Activated naive CD4-positive, alpha-beta T cell treated with anti-CD3 and anti-CD28 coated beads, Interleukin-2, amount 10 ng/mL, durations not matched to agents 7 days and 5 days (primary cell): Measurements from ENCODE around the gene CREB3.

Experiments used
- CTCF ChIA-PET: fragments of 350-600 bp; sonication (Branson Sonifier 250); formaldehyde crosslinking; loops from one replicate; lab custom pipeline; 2021; ENCODE audit warnings: antibody characterized with exemption; lab: Charles Lee
- DNase-seq: peaks from one replicate; pipeline ENCODE4 v3.0.0-alpha.2; 2020
- H3K27ac Mint-ChIP-seq: one replicate; pipeline ENCODE4 v1.8.0; 2021; ENCODE audit warnings: mild to moderate bottlenecking, moderate library complexity, mixed read lengths
- H3K27me3 Mint-ChIP-seq: one replicate; pipeline ENCODE4 v1.8.0; 2021; ENCODE audit warnings: mild to moderate bottlenecking, mixed read lengths
- H3K36me3 Mint-ChIP-seq: one replicate; pipeline ENCODE4 v1.8.0; 2021; ENCODE audit warnings: mixed read lengths
- H3K4me1 Mint-ChIP-seq: one replicate; pipeline ENCODE4 v1.8.0; 2021; ENCODE audit warnings: mixed read lengths
- H3K4me3 Mint-ChIP-seq: one replicate; pipeline ENCODE4 v1.8.0; 2021; ENCODE audit warnings: mild to moderate bottlenecking, moderate library complexity, mixed read lengths
- H3K9me3 Mint-ChIP-seq: one replicate; pipeline ENCODE4 v1.8.0; 2021; ENCODE audit warnings: mixed read lengths

The CREB3 gene, protein sequence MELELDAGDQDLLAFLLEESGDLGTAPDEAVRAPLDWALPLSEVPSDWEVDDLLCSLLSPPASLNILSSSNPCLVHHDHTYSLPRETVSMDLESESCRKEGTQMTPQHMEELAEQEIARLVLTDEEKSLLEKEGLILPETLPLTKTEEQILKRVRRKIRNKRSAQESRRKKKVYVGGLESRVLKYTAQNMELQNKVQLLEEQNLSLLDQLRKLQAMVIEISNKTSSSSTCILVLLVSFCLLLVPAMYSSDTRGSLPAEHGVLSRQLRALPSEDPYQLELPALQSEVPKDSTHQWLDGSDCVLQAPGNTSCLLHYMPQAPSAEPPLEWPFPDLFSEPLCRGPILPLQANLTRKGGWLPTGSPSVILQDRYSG

DNA sequence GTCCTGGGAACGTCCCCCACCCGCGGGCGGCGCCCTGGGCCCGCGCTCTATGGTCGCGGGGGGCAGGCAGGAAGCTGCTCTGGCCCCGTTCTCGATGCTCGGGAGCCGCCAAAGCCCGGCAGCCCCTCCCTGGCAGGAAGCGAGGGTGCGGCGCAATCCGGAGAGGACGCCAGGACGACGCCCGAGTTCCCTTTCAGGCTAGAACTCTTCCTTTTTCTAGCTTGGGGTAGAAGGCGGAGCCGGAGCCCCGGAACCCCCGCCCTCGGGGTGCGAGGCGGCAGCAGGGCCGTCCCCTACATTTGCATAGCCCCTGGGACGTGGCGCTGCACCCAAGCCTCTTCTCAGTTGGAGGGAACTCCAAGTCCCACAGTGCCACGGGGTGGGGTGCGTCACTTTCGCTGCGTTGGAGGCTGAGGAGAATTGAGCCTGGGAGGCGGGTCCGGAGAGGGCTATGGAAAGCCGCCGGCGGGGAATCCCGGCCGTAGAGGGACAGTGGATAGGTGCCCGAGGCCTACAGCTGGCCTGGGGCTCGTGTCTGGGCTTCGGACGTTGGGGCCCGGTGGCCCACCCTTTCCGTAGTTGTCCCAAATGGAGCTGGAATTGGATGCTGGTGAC, at the start of gene CREB3, which contains the start of gene TLN1:
Gene CREB3, plus strand, starts transcription at position 482 of the 615 bp plus-strand sequence. Its CDS starts 107 bp downstream, at position 589.
Gene TLN1, minus strand, starts transcription at position 11 of the 615 bp plus-strand sequence. CDS start 6,501 bp downstream, outside the sequence.
- Mint-ChIP-seq H3K4me1 (peaks cover 34% of the 10 kb centered on the region), H3K4me3 (no peak within 1 kb of the TSS)
- CTCF ChIA-PET: interaction anchor here (0.8 to 5.0 kb wide), 13 partner anchors 9 to 129 kb away, joined by 3 to 25 read pairs (median 9); partner anchors contain the start of genes ARHGEF39, CCDC107, GBA2 and MSMP

DNA sequence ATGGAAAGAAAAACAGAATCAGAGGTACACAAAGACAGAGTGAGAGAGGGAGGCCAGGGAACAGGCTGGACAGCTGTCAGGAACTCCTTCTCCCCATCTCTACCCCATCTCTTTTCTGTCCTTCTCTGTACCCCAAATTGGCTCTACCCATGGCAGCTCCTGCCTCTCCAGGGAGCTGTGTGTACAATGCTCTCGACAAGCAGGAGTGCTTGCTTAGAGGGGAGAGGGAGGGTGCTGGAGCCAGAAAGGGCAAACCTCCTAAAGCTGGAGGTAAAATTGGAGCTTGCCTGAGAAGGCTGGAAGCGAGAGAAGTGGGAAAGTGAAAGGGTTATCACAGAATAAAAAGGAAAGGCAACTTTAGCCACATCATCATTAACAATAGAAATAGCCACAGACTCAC, 49.1 kb upstream of the CREB3 start:
- Mint-ChIP-seq H3K27ac (no peak overlapping the region), H3K4me3 (no peak overlapping the region), H3K9me3 (no peaks in the 10 kb centered on the region), H3K27me3 (peaks cover 44% of the 10 kb centered on the region), H3K36me3 (no peaks in the 10 kb centered on the region), H3K4me1 (peaks cover 2% of the 10 kb centered on the region)
- DNase-seq: no peak
- CTCF ChIA-PET: interaction anchor here (0.8 to 4.9 kb wide), 4 partner anchors 8 to 72 kb away, joined by 3 to 49 read pairs (median 3); no protein-coding TSS in a partner anchor

More for the DNA sequence above, at the start of gene CREB3, which contains the start of gene TLN1:
- peaks cover 23% of the 10 kb centered on the region for H3K36me3 Mint-ChIP-seq
- peak within 1 kb of the TSS; percentile 92 for H3K27ac Mint-ChIP-seq
- no peaks in the 10 kb centered on the region for H3K9me3 Mint-ChIP-seq
- no peaks in the 10 kb centered on the region for H3K27me3 Mint-ChIP-seq
- peak; percentile 99 for DNase-seq

DNA sequence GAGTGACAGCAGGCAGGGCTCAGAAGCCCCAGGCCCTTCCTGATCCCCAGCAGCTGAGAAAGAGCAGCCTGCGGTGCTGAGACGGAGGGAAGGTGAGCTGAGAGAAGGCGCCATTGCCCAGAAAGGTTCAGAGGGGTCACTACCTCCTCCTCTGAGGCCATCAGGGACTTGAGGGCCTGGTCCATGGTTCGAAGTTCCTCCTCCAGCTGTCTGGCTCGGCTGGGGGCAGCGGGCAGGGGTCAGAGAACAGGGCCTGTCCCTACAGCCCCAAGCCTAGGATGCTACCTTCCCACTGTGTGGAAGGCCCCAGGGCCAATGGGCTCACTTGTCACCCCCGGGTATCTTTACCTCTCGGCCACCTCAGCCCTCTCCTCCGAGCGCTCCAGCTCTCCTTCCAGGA, 47.5 kb upstream of the CREB3 start:
- DNase-seq: no peak
- H3K9me3 Mint-ChIP-seq: no peaks in the 10 kb centered on the region
- H3K4me3 Mint-ChIP-seq: no peak overlapping the region
- no peaks in the 10 kb centered on the region for H3K36me3 Mint-ChIP-seq
- peaks cover 10% of the 10 kb centered on the region for H3K4me1 Mint-ChIP-seq
- H3K27me3 Mint-ChIP-seq: peaks cover 39% of the 10 kb centered on the region
- H3K27ac Mint-ChIP-seq: no peak overlapping the region
- CTCF ChIA-PET: interaction anchor here (0.9 to 4.9 kb wide), 3 partner anchors 12 to 72 kb away, joined by 3 to 49 read pairs (median 3); no protein-coding TSS in a partner anchor

DNA sequence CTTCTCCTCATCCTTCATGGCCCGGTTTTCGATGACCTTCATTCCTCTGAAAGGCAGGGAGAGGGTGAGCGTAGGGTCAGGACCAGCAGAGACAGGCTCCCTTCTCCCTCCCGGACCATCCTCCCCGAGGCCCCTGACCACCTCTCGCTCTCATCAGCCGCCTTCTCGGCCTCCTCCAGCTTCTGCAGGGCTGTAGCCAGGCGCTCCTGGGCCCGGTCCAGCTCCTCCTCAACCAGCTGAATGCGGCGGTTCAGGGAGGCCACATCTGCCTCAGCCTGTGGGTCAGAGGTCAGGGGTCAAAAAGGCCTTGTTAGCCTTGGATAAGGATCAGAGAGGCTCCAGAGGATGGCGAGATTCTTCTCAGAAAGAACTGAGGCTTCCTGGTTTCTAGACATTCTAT, 47.0 kb upstream of the CREB3 start:
- peaks cover 12% of the 10 kb centered on the region for H3K4me1 Mint-ChIP-seq
- H3K4me3 Mint-ChIP-seq: no peak overlapping the region
- DNase-seq: no peak
- CTCF ChIA-PET: interaction anchor here (4.9 kb wide), 1 partner anchor 11 kb away, joined by 49 read pairs; no protein-coding TSS in a partner anchor
- H3K27me3 Mint-ChIP-seq: peaks cover 33% of the 10 kb centered on the region
- H3K36me3 Mint-ChIP-seq: no peaks in the 10 kb centered on the region
- no peak overlapping the region for H3K27ac Mint-ChIP-seq
- no peaks in the 10 kb centered on the region for H3K9me3 Mint-ChIP-seq

DNA sequence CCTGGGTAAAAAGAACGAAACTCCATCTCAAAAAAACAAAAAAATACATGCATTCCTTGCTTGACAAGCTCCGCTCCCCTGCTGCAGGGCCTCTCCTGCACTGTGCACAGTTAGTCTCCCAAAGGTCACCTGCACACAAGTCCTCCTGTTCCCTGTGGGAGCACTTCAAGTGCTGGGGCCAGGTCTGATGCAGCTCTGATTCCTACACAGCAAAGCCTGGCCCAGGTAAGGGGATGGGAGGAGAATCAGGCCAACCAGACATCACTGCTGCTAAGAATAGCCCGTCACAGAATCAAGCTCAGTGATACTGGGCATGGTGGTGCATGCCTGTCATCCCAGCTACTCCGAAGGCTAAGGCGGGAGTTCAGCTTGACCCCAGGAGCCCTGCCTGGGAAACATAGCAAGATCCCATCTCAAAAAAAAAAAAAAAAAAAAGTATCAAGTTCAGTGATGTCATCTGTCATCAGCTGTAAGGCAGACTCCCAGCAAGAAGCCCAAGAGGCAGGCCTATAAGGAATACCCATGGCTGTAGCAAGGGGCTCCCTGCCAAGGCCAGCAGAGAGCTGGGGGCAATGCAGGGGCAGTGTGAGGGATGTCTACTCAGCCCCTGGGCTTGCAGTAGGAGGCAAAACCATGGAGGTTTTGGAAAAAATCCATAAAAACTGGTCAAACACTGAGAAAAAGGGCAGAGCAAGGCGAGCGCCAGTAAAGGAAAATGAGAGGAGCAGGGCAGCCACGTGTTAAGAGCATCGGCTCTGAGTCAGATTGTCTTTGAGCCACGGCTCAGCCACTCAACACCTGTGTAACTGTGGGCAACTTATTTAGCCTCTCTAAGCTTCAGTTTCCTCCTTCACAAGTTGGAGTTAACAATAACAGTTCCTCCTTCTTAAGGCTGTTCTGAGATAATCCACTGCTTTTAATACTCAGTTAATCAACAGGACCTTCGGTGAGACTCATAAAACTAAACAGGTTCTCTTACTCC, 46.0 kb upstream of the CREB3 start:
- Mint-ChIP-seq H3K27ac (no peak overlapping the region), H3K27me3 (peaks cover 37% of the 10 kb centered on the region), H3K4me1 (peaks cover 21% of the 10 kb centered on the region), H3K36me3 (no peaks in the 10 kb centered on the region), H3K9me3 (no peaks in the 10 kb centered on the region), H3K4me3 (no peak overlapping the region)
- DNase-seq: no peak
- CTCF ChIA-PET: interaction anchor here (0.7 to 4.9 kb wide), 3 partner anchors 10 to 1070 kb away, joined by 3 to 49 read pairs (median 16); no protein-coding TSS in a partner anchor

DNA sequence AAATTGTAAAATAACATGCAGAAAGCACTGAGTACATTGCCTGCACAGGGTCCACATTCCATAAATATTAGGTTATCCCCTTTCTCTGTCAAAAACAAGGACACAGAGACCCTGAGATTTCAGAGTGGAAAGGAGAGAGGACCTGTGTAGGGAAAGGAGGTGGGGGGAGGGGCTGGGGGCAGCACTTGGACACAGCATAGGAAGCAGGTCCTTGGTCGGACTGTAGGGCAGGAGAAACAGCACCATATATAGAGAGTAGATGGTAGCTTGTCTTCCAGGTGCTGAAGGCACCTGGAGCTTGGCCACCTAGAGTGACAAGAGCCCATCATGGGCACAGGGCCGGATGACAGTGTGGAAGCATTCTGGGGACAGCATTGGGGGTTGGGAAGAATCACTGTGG, 45.2 kb upstream of the CREB3 start:
- no peaks in the 10 kb centered on the region for H3K9me3 Mint-ChIP-seq
- DNase-seq: no peak
- CTCF ChIA-PET: interaction anchor here (1.3 to 2.2 kb wide), 4 partner anchors 9 to 71 kb away, joined by 4 to 16 read pairs (median 6); partner anchors contain the start of genes CCDC107 and RMRP
- H3K27me3 Mint-ChIP-seq: peaks cover 29% of the 10 kb centered on the region
- H3K36me3 Mint-ChIP-seq: no peaks in the 10 kb centered on the region
- H3K27ac Mint-ChIP-seq: no peak overlapping the region
- H3K4me3 Mint-ChIP-seq: no peak overlapping the region
- peaks cover 27% of the 10 kb centered on the region for H3K4me1 Mint-ChIP-seq

DNA sequence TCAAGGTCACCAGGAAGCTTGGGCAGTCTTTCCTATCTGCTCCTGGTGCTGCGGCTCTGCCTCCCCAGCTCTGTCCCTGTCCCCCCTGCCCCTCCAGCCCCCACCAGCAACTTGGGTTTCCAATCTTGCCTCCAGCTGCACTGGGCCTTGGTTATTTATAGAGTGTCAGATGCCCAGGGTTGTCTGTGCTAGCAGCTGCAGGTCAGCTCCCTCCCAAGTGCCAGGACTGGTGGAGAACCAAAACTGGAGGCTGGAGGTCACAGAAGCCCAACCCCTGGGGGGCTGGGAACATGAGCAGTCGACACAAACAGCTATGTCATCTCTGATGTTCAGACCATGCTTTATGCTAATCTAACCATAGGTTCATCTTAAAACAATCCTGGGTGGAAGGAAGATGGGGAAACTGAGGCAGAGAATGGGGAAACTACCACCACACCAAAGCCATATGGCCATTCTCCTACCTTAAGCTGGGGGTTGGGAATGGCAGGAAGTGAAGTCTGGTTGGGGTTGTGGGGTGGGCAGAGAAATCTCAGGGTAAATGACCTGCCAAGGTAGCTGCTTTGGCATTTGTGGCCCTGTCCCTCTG, 44.4 kb upstream of the CREB3 start:
- DNase-seq: no peak

DNA sequence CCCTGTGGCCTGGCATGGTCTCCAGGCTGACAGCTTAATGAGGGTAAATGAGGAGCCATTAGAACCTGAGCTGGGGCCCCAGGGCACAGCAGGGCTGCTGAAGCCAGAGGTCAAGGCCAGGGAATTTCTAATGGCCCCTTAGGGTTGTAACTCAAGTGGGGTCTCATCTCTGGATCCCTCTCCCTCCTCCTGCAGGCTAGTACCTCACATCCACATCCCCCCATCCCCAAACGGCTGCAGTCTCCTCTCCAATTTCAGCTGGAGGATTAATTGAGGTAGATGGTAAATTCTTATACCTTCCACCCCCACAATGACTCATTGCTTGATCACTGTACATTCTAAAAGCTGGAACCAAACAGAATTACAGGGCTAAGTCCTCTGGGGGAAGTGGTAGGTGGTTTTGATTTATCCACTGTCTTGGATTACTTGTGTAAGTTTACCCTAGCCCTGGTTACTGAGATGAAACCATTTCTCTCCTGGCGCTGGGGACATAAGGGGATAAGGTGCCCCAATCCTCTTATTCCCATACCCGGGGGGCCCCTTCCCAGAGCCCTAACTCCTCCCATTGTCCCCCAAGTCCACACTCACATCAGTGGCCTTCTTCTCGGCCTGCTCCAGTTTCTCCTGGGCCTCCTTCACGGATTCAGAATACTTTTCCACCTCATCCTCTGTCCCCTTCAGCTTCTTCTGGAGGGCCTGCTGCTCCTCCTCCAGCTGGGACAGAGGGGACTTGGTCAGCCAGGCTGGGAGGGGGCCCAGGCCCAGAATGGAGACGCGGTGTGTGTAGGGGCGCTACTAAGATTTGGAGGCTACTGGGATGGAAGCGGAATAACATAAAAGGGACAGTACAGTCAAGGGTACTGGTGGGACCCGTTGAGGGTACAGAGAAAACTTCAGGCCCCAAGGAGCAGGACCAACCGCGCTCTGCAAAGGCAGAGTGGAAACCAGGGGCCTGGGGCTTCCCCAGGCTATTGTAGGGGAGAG, 43.6 kb upstream of the CREB3 start:
- Mint-ChIP-seq H3K4me1 (peaks cover 27% of the 10 kb centered on the region), H3K36me3 (no peaks in the 10 kb centered on the region), H3K27ac (peak overlapping the region; percentile 3), H3K27me3 (peaks cover 20% of the 10 kb centered on the region), H3K4me3 (peak overlapping the region; percentile 57), H3K9me3 (no peaks in the 10 kb centered on the region)
- DNase-seq: no peak
- CTCF ChIA-PET: interaction anchor here (0.9 to 2.2 kb wide), 8 partner anchors 8 to 85 kb away, joined by 3 to 16 read pairs (median 4); partner anchors contain the start of genes CCDC107 and RMRP

More for the DNA sequence above, 44.4 kb upstream of the CREB3 start:
- Mint-ChIP-seq H3K4me1 (peaks cover 27% of the 10 kb centered on the region), H3K9me3 (no peaks in the 10 kb centered on the region), H3K36me3 (no peaks in the 10 kb centered on the region), H3K27me3 (peaks cover 24% of the 10 kb centered on the region), H3K4me3 (no peak overlapping the region), H3K27ac (no peak overlapping the region)
- CTCF ChIA-PET: interaction anchor here (0.9 to 2.2 kb wide), 8 partner anchors 8 to 84 kb away, joined by 3 to 16 read pairs (median 4); partner anchors contain the start of genes CCDC107 and RMRP

DNA sequence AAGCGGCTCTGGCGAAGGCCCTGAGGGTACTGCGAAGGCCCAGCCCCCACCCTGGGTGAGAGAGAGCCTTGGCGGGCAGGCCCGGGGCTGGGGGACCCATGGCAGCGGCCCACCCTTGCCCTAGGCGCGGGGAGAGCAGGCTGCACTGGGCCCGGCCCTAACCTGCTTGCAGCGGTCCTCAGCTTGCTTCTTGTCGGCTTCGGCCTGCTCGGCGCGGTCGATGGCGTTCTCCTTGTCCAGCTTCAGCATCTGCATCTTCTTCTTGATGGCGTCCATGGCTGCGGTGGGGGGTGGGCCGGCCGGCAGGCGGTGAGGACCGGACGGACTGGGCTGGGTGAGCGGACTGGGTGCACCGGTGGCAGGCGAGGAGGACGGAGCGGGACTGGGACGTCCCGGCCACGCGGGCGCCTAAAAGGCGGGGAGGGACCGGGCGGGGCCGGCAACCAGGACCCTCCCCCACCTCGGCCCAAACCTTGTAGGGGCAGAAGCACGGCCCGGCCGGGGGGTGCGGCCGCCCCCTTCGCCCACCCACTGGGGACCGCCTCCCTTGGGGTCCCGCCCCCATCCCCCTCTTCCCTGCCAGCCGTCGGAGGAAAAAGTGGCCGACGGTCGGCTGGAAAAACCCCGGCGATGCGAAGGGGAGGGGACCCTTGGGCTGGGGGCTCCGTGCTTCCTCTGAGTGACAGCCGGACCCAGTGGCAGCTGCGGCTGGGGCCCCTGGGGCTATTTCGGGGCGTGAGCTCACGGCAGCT, 42.7 kb upstream of the CREB3 start, which contains the start of gene TPM2:
Gene TPM2, minus strand, starts transcription at position 384 of the 752 bp plus-strand sequence. Its CDS starts 108 bp downstream, at position 276.
- Mint-ChIP-seq H3K36me3 (no peaks in the 10 kb centered on the region), H3K27me3 (peaks cover 20% of the 10 kb centered on the region), H3K27ac (peak within 1 kb of the TSS; percentile 3), H3K9me3 (no peaks in the 10 kb centered on the region), H3K4me1 (peaks cover 27% of the 10 kb centered on the region), H3K4me3 (peak within 1 kb of the TSS; percentile 80)
- CTCF ChIA-PET: interaction anchor here (2.3 kb wide), 1 partner anchor 79 kb away, joined by 4 read pairs; no protein-coding TSS in a partner anchor
- DNase-seq: no peak

DNA sequence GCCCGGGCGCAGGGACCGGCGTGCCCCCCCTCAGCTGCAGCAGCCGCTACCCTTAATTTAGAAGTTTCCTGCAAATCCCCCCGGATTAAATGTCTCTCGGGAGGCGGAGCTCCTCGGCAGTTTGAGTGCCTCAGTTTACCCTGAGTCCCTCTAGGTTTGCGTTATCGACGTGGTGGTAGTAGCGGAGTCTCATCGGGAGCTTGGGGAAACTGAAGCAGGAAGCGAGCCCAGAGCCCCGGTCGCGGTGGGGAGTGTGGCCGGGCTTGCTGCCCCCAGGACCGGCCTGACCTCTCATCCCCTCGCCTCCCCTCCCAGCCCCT, 42.2 kb upstream of the CREB3 start:
- no peak overlapping the region for H3K27ac Mint-ChIP-seq
- no peak for DNase-seq
- CTCF ChIA-PET: interaction anchor here (0.9 to 2.3 kb wide), 2 partner anchors 43 to 79 kb away, joined by 3 to 4 read pairs; no protein-coding TSS in a partner anchor
- H3K9me3 Mint-ChIP-seq: no peaks in the 10 kb centered on the region
- H3K4me3 Mint-ChIP-seq: peak overlapping the region; percentile 69
- peaks cover 27% of the 10 kb centered on the region for H3K4me1 Mint-ChIP-seq
- H3K36me3 Mint-ChIP-seq: no peaks in the 10 kb centered on the region
- peaks cover 20% of the 10 kb centered on the region for H3K27me3 Mint-ChIP-seq

DNA sequence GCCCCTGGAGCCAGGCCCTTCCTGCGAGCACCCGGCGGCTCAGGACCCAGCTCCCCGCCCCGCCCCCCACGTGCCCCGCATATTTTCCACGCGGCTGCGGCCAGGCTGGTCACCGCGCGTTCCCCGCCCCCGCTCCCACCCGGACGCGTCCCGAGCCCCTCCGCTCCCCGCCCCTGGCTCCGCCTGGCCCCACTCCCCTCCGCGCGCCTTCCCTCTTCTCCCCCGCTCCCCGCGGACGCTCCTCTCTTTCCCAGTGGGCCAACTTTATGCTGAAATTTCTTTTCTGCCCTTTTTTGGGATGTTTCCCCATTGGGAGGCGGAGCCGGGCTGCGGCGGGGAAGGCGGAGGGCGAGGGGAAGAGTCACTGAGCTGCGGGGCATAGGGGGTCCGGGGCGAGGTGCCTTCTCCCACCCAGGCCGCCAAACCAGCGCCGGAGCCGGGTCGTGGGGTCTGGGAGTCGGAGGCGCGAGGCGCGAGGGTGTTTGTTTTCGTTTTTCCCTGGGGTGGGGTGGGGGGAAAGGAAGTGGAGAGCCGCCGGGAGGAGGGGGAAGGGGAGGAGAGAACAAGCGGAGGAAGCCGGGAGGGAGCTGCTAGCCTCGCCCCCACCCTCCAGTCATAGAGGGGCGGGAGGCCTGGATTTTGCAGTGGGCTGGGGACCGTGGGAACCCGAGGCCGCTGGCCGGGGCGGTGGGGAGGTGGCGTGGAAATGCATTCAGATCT, 41.7 kb upstream of the CREB3 start:
- Mint-ChIP-seq H3K4me1 (peaks cover 27% of the 10 kb centered on the region), H3K4me3 (peak overlapping the region; percentile 80)

More for the DNA sequence above, 41.7 kb upstream of the CREB3 start:
- CTCF ChIA-PET: interaction anchor here (0.9 to 2.3 kb wide), 4 partner anchors 18 to 80 kb away, joined by 3 to 6 read pairs (median 4); partner anchors contain the start of gene CA9
- Mint-ChIP-seq H3K27ac (no peak overlapping the region), H3K27me3 (peaks cover 20% of the 10 kb centered on the region), H3K9me3 (no peaks in the 10 kb centered on the region), H3K36me3 (peaks cover under 1% of the 10 kb centered on the region)
- DNase-seq: peak; percentile 66
